ENCODE data around the gene EP300.
"Not testable (repeated sequence)": the region's sequence is repeated elsewhere in the genome, so short reads cannot be mapped to it uniquely, and the experiment has no call there.

EP300 gene

GRCh38 chr22:41177040-41177621 is 84.7 kb downstream of the EP300 start:
- DNase-seq (no peak), ATAC-seq (no peak)
- no peak overlapping the region for H3K4me3 Mint-ChIP-seq
- peak overlapping the region in 1 of 2 donors; percentile 93 for H3K27ac Mint-ChIP-seq
- no peaks in the 10 kb centered on the region for H3K27me3 Mint-ChIP-seq
- no peaks in the 10 kb centered on the region for H3K9me3 Mint-ChIP-seq
- H3K4me1 Mint-ChIP-seq = peaks cover 7% of the 10 kb centered on the region

GRCh38 chr22:41177622-41178424 is 85.4 kb downstream of the EP300 start:
- ATAC-seq = no peak
- Mint-ChIP-seq H3K27me3 (no peaks in the 10 kb centered on the region), H3K4me1 (peaks cover 7% of the 10 kb centered on the region), H3K4me3 (no peak overlapping the region), H3K27ac (peak overlapping the region in 1 of 2 donors; percentile 77), H3K9me3 (no peaks in the 10 kb centered on the region)
- no peak for DNase-seq

- no peaks in the 10 kb centered on the region for H3K27me3 Mint-ChIP-seq
- H3K27ac Mint-ChIP-seq = peak overlapping the region in 1 of 2 donors; percentile 77
- ATAC-seq = no peak
- peaks cover 7% of the 10 kb centered on the region for H3K4me1 Mint-ChIP-seq
- H3K9me3 Mint-ChIP-seq = no peaks in the 10 kb centered on the region
- DNase-seq = no peak
- no peak overlapping the region for H3K4me3 Mint-ChIP-seq
These were observed 86.1 kb downstream of the EP300 start for GRCh38 chr22:41178425-41178975.

- ATAC-seq, H3K27me3 Mint-ChIP-seq, H3K4me1 Mint-ChIP-seq, DNase-seq, H3K9me3 Mint-ChIP-seq, H3K4me3 Mint-ChIP-seq: not testable (repeated sequence)
- H3K27ac Mint-ChIP-seq = peak overlapping the region in 1 of 2 donors; percentile 43
These were observed 88.0 kb downstream of the EP300 start for GRCh38 chr22:41180362-41180761.

- Mint-ChIP-seq H3K4me3 (no peak overlapping the region), H3K27ac (no peak overlapping the region), H3K9me3 (no peaks in the 10 kb centered on the region), H3K4me1 (no peaks in the 10 kb centered on the region), H3K27me3 (no peaks in the 10 kb centered on the region)
- DNase-seq (no peak), ATAC-seq (peak; percentile 18)
These were observed 88.5 kb downstream of the EP300 start for GRCh38 chr22:41180926-41181325.

- Mint-ChIP-seq H3K27me3 (no peaks in the 10 kb centered on the region), H3K4me3 (no peak overlapping the region), H3K9me3 (no peaks in the 10 kb centered on the region), H3K27ac (no peak overlapping the region), H3K4me1 (no peaks in the 10 kb centered on the region)
- DNase-seq (no peak), ATAC-seq (peak; percentile 35)
These were observed 89.2 kb downstream of the EP300 start for GRCh38 chr22:41181349-41182241.

GRCh38 chr22:41184679-41185078 is 92.3 kb downstream of the EP300 start:
- H3K27ac Mint-ChIP-seq = no peak overlapping the region
- DNase-seq = no peak
- no peak for ATAC-seq
- H3K9me3 Mint-ChIP-seq = no peaks in the 10 kb centered on the region
- no peaks in the 10 kb centered on the region for H3K27me3 Mint-ChIP-seq
- no peaks in the 10 kb centered on the region for H3K4me1 Mint-ChIP-seq
- no peak overlapping the region for H3K4me3 Mint-ChIP-seq

- H3K27ac Mint-ChIP-seq = peak overlapping the region in 1 of 2 donors; percentile 27
- no peak for ATAC-seq
- DNase-seq = no peak
- no peak overlapping the region for H3K4me3 Mint-ChIP-seq
- H3K27me3 Mint-ChIP-seq = no peaks in the 10 kb centered on the region
- no peaks in the 10 kb centered on the region for H3K4me1 Mint-ChIP-seq
- H3K9me3 Mint-ChIP-seq = no peaks in the 10 kb centered on the region
These were observed 99.1 kb downstream of the EP300 start for GRCh38 chr22:41191467-41191866.

GRCh38 chr22:41193829-41194228 is 101.4 kb downstream of the EP300 start:
- Mint-ChIP-seq H3K9me3 (no peaks in the 10 kb centered on the region), H3K4me3 (no peak overlapping the region), H3K4me1 (peaks cover 11% of the 10 kb centered on the region), H3K27me3 (no peaks in the 10 kb centered on the region), H3K27ac (no peak overlapping the region)
- ATAC-seq (no peak), DNase-seq (no peak)

GRCh38 chr22:41197038-41197972 is 104.9 kb downstream of the EP300 start:
- Mint-ChIP-seq H3K4me3 (peak overlapping the region; percentile 85 to 91), H3K27ac (peak overlapping the region in 1 of 2 donors; percentile 96), H3K4me1 (peaks cover 11% of the 10 kb centered on the region)

GRCh38 chr22:41198027-41198580 is 105.7 kb downstream of the EP300 start:
- ATAC-seq = peak; percentile 58
- peaks cover 10% of the 10 kb centered on the region for H3K27me3 Mint-ChIP-seq
- H3K4me3 Mint-ChIP-seq = peak overlapping the region; percentile 85 to 91
- peaks cover 11% of the 10 kb centered on the region for H3K4me1 Mint-ChIP-seq
- peak; percentile 33 to 43 for DNase-seq
- H3K27ac Mint-ChIP-seq = peak overlapping the region in 1 of 2 donors; percentile 82
- H3K9me3 Mint-ChIP-seq = no peaks in the 10 kb centered on the region

More at GRCh38 chr22:41197038-41197972, 104.9 kb downstream of the EP300 start:
- ATAC-seq (peak; percentile 94), DNase-seq (peak; percentile 69 to 70)
- H3K27me3 Mint-ChIP-seq = peaks cover 9% of the 10 kb centered on the region
- H3K9me3 Mint-ChIP-seq = no peaks in the 10 kb centered on the region

GRCh38 chr22:41201141-41201540 is 108.7 kb downstream of the EP300 start:
- Mint-ChIP-seq H3K4me1 (peaks cover 32% of the 10 kb centered on the region), H3K4me3 (no peak overlapping the region), H3K27ac (no peak overlapping the region)

GRCh38 chr22:41203118-41203517 is 110.7 kb downstream of the EP300 start:
- H3K4me3 Mint-ChIP-seq = no peak overlapping the region
- no peaks in the 10 kb centered on the region for H3K9me3 Mint-ChIP-seq
- DNase-seq = no peak
- ATAC-seq = no peak
- H3K27me3 Mint-ChIP-seq = peaks cover 22% of the 10 kb centered on the region
- H3K27ac Mint-ChIP-seq = peak overlapping the region in 1 of 2 donors; percentile 37
- H3K4me1 Mint-ChIP-seq = peaks cover 45% of the 10 kb centered on the region

More at GRCh38 chr22:41201141-41201540, 108.7 kb downstream of the EP300 start:
- Mint-ChIP-seq H3K27me3 (peaks cover 22% of the 10 kb centered on the region), H3K9me3 (no peaks in the 10 kb centered on the region)
- ATAC-seq (no peak), DNase-seq (no peak)

- H3K4me3 Mint-ChIP-seq = peak overlapping the region in 1 of 2 donors; percentile 28
These were observed 111.7 kb downstream of the EP300 start for GRCh38 chr22:41204066-41204465.

More at GRCh38 chr22:41204066-41204465, 111.7 kb downstream of the EP300 start:
- Mint-ChIP-seq H3K9me3 (no peaks in the 10 kb centered on the region), H3K27me3 (peaks cover 21% of the 10 kb centered on the region), H3K4me1 (peaks cover 47% of the 10 kb centered on the region), H3K27ac (no peak overlapping the region)
- no peak for ATAC-seq
- no peak for DNase-seq
